H9 (cell line): ENCODE measurements around the gene PTPRS. TPM values are rescaled to one million over a fixed set of nuclear protein-coding genes. Genes with fewer than 3 reads are reported as not detected.
"Not testable (repeated sequence)": the region's sequence is repeated elsewhere in the genome, so short reads cannot be mapped to it uniquely, and the experiment has no call there.

Experiments used
- DNase-seq: peaks from one replicate; pipeline ENCODE4 v3.0.0-alpha.2; 2017
- H2AFZ ChIP-seq: one replicate; pipeline ENCODE4 v1.6.1; 2013; ENCODE audit warnings: mild to moderate bottlenecking, low read length, control low read depth, moderate library complexity
- H2AK5ac ChIP-seq: 2 replicates; pipeline ENCODE4 v1.6.1; 2013; ENCODE audit warnings: low read length, control low read depth, mixed read lengths; ENCODE audit not compliant: insufficient read length
- H2BK120ac ChIP-seq: one replicate; pipeline ENCODE4 v1.6.1; 2013; ENCODE audit warnings: low read depth, mild to moderate bottlenecking, low read length, control low read depth, inconsistent platforms; ENCODE audit not compliant: poor library complexity, severe bottlenecking
- H2BK12ac ChIP-seq: 2 replicates; pipeline ENCODE4 v1.6.1; 2013; ENCODE audit warnings: low read length, control low read depth, mixed read lengths, low read depth; ENCODE audit not compliant: insufficient read length
- H2BK15ac ChIP-seq: 2 replicates; pipeline ENCODE4 v1.6.1; 2013; ENCODE audit warnings: low read depth, low read length, control low read depth
- H2BK20ac ChIP-seq: one replicate; pipeline ENCODE4 v1.6.1; 2013; ENCODE audit warnings: low read depth, mild to moderate bottlenecking, low read length, control low read depth, inconsistent platforms; ENCODE audit not compliant: poor library complexity, severe bottlenecking
- H2BK5ac ChIP-seq: 2 replicates; pipeline ENCODE4 v1.6.1; 2013; ENCODE audit warnings: low read length, control low read depth, mixed read lengths; ENCODE audit not compliant: insufficient read length
- H3K14ac ChIP-seq: 2 replicates; pipeline ENCODE4 v1.6.1; 2013; ENCODE audit warnings: low read length, control low read depth; ENCODE audit not compliant: insufficient read depth
- H3K18ac ChIP-seq: 2 replicates; pipeline ENCODE4 v1.6.1; 2013; ENCODE audit warnings: low read depth, mild to moderate bottlenecking, mixed read lengths, low read length, control low read depth; ENCODE audit not compliant: insufficient read length
- H3K23ac ChIP-seq: 2 replicates; pipeline ENCODE4 v1.6.1; 2013; ENCODE audit warnings: low read length, control low read depth, mixed read lengths, low read depth; ENCODE audit not compliant: insufficient read length
- H3K23me2 ChIP-seq: 2 replicates; pipeline ENCODE4 v1.6.1; 2013; ENCODE audit warnings: low read depth, mild to moderate bottlenecking, mixed read lengths, low read length, control low read depth; ENCODE audit not compliant: insufficient read length, poor library complexity, severe bottlenecking
- H3K27ac ChIP-seq: 2 replicates; pipeline ENCODE4 v1.5.1; 2013; ENCODE audit warnings: low read length, control low read depth, mixed read lengths, low read depth; ENCODE audit not compliant: insufficient read length
- H3K27me3 ChIP-seq: 2 replicates; pipeline ENCODE4 v1.6.1; 2013; ENCODE audit warnings: low read length, control low read depth, inconsistent platforms; ENCODE audit not compliant: insufficient read depth
- H3K4ac ChIP-seq: 2 replicates; pipeline ENCODE4 v1.6.1; 2013; ENCODE audit warnings: low read depth, mild to moderate bottlenecking, control low read depth, inconsistent platforms, low read length, moderate library complexity
- H3K4me1 ChIP-seq: 2 replicates; pipeline ENCODE4 v1.6.1; 2013; ENCODE audit warnings: low read length, control low read depth, inconsistent platforms; ENCODE audit not compliant: insufficient read depth
- H3K4me2 ChIP-seq: 2 replicates; pipeline ENCODE4 v1.6.1; 2013; ENCODE audit warnings: low read length, control low read depth, mixed read lengths; ENCODE audit not compliant: insufficient read length, insufficient read depth
- H3K56ac ChIP-seq: 2 replicates; pipeline ENCODE4 v1.6.1; 2013; ENCODE audit warnings: low read depth, mild to moderate bottlenecking, mixed read lengths, low read length, control low read depth; ENCODE audit not compliant: insufficient read length
- H3K79me1 ChIP-seq: 2 replicates; pipeline ENCODE4 v1.6.1; 2013; ENCODE audit warnings: low read depth, mild to moderate bottlenecking, moderate library complexity, low read length, control low read depth, inconsistent platforms; ENCODE audit not compliant: insufficient read depth, poor library complexity, severe bottlenecking
- H3K79me2 ChIP-seq: 2 replicates; pipeline ENCODE4 v1.6.1; 2013; ENCODE audit warnings: low read length, control low read depth, inconsistent platforms; ENCODE audit not compliant: insufficient read depth
- H3K9ac ChIP-seq: 2 replicates; pipeline ENCODE4 v1.6.1; 2013; ENCODE audit warnings: low read length, control low read depth, mixed read lengths; ENCODE audit not compliant: insufficient read length; ENCODE audit errors: extremely low read depth
- H3K9me3 ChIP-seq: one replicate; pipeline ENCODE4 v1.6.1; 2013; ENCODE audit warnings: low read depth, low read length, inconsistent platforms; ENCODE audit not compliant: control insufficient read depth
- H3T11ph ChIP-seq: one replicate; pipeline ENCODE4 v1.6.1; 2013; ENCODE audit warnings: mild to moderate bottlenecking, low read length, control low read depth, inconsistent platforms
- H4K20me1 ChIP-seq: one replicate; pipeline ENCODE4 v1.6.1; 2013; ENCODE audit not compliant: control insufficient read depth, insufficient read length, insufficient read depth
- H4K5ac ChIP-seq: 2 replicates; pipeline ENCODE4 v1.6.1; 2013; ENCODE audit warnings: low read depth, mild to moderate bottlenecking, mixed read lengths, low read length, control low read depth; ENCODE audit not compliant: insufficient read length
- H4K8ac ChIP-seq: replicated peaks from 2 replicates; pipeline ENCODE4 v1.6.1; 2013; ENCODE audit warnings: low read length, control low read depth, mixed read lengths, low read depth; ENCODE audit not compliant: insufficient read length
- H4K91ac ChIP-seq: 2 replicates; pipeline ENCODE4 v1.6.1; 2013; ENCODE audit warnings: low read depth, mild to moderate bottlenecking, moderate library complexity, mixed read lengths, low read length, control low read depth; ENCODE audit not compliant: insufficient read length
- H3K27ac Mint-ChIP-seq, 3 experiments: 2 replicates in 2 of 3; 3 replicates in 1 of 3; pipeline ENCODE4 v1.8.0; 2020 to 2021; ENCODE audit warnings: mixed read lengths in 3 of 3, mild to moderate bottlenecking in 1 of 3, moderate library complexity in 1 of 3
- H3K27me3 Mint-ChIP-seq: 2 replicates; pipeline ENCODE4 v1.8.0; 2021; ENCODE audit warnings: low read depth, mild to moderate bottlenecking, moderate library complexity, mixed read lengths
- H3K36me3 Mint-ChIP-seq, 3 experiments: 2 replicates in 2 of 3; 3 replicates in 1 of 3; pipeline ENCODE4 v1.8.0; 2020 to 2021; ENCODE audit warnings: low read depth in 3 of 3, mixed read lengths in 3 of 3; ENCODE audit not compliant: insufficient read depth in 1 of 3
- H3K4me1 Mint-ChIP-seq, 2 experiments: 2 replicates each; pipeline ENCODE4 v1.8.0; 2020; ENCODE audit warnings: mixed read lengths in 2 of 2
- H3K4me3 Mint-ChIP-seq, 2 experiments: 2 replicates in 1 of 2; 3 replicates in 1 of 2; pipeline ENCODE4 v1.8.0; 2020 to 2021; ENCODE audit warnings: mild to moderate bottlenecking in 2 of 2, mixed read lengths in 2 of 2, moderate library complexity in 1 of 2
- H3K9me3 Mint-ChIP-seq, 2 experiments: 2 replicates in 1 of 2; 3 replicates in 1 of 2; pipeline ENCODE4 v1.8.0; 2020; ENCODE audit warnings: mild to moderate bottlenecking in 2 of 2, mixed read lengths in 2 of 2, moderate library complexity in 1 of 2
- WGBS: extraction: QIAGEN DNeasy Blood & Tissue Kit; methylation state at CpG from one replicate; pipeline ENCODE4 v1.1.7; 2013; ENCODE audit warnings: missing lambda C conversion rate, low lambda C conversion rate, mixed read lengths; ENCODE audit not compliant: insufficient read length; ENCODE audit errors: extremely low coverage; 5-methylcytosine and 5-hydroxymethylcytosine counted together
- total RNA-seq: library from RNA; stranded (reverse); gene quantifications from 2 replicates; pipeline ENCODE4 v1.2.1, GENCODE V29; 2021
- TF ChIP-seq, protein P1 (sequence below): fragments of 200-600 bp; sonication (generic); conservative IDR thresholded peaks from 3 replicates; pipeline ENCODE4 v1.8.0; 2021; ENCODE audit warnings: antibody characterized with exemption, mild to moderate bottlenecking

The PTPRS gene
- total RNA-seq, 1 experiment from 2014 or later, result 186 TPM

DNA sequence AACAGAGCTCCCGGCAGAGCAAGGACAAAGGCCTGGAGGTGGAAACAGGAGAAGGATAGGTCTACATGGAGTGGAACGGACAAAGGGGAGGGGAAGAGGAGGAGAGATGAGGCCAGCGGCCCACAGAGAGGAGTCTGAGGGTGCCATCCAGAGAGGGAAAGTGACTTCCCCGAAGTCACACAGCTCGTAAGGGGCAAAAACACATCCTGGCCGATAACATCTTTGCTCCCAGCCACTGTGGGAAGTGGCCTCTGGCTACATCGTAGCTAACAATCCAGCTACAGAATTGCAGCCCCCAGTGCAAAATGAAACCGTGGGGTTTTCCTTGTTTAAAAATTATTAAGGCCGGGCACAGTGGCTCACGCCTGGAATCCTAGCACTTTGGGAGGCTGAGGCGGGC lies 11.5 kb downstream of the PTPRS start:
- H4K20me1 ChIP-seq, result no peaks in the 10 kb centered on the region
- H4K91ac ChIP-seq, result no peak overlapping the region
- TF ChIP-seq, protein P1, sequence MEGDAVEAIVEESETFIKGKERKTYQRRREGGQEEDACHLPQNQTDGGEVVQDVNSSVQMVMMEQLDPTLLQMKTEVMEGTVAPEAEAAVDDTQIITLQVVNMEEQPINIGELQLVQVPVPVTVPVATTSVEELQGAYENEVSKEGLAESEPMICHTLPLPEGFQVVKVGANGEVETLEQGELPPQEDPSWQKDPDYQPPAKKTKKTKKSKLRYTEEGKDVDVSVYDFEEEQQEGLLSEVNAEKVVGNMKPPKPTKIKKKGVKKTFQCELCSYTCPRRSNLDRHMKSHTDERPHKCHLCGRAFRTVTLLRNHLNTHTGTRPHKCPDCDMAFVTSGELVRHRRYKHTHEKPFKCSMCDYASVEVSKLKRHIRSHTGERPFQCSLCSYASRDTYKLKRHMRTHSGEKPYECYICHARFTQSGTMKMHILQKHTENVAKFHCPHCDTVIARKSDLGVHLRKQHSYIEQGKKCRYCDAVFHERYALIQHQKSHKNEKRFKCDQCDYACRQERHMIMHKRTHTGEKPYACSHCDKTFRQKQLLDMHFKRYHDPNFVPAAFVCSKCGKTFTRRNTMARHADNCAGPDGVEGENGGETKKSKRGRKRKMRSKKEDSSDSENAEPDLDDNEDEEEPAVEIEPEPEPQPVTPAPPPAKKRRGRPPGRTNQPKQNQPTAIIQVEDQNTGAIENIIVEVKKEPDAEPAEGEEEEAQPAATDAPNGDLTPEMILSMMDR, result no peak
- H4K8ac ChIP-seq, result no peak overlapping the region
- no peak overlapping the region for H2BK5ac ChIP-seq
- peaks cover 16% of the 10 kb centered on the region for H3K79me1 ChIP-seq
- no peak overlapping the region for H2BK15ac ChIP-seq
- peaks cover 25% of the 10 kb centered on the region for H3K79me2 ChIP-seq
- no peak overlapping the region for H3K9ac ChIP-seq
- no peak overlapping the region for H2BK12ac ChIP-seq
- H3K9me3 ChIP-seq, result no peaks in the 10 kb centered on the region
- no peak overlapping the region for H3K14ac ChIP-seq
- no peaks in the 10 kb centered on the region for H3K27me3 ChIP-seq
- H4K5ac ChIP-seq, result no peak overlapping the region
- H3K27ac ChIP-seq, result no peak overlapping the region
- no peak overlapping the region for H3K4me2 ChIP-seq
- no peaks in the 10 kb centered on the region for H3K4me1 ChIP-seq
- no peak overlapping the region for H3K4me3 Mint-ChIP-seq
- H3K56ac ChIP-seq, result no peak overlapping the region
- DNase-seq, result no peak
- H3K9me3 Mint-ChIP-seq, result no peaks in the 10 kb centered on the region
- H2BK20ac ChIP-seq, result no peak overlapping the region
- H3K27ac Mint-ChIP-seq, result peak overlapping the region in 2 of 3 experiments; percentile 47 to 85; a peak in 3 of 7 replicates
- H3K4ac ChIP-seq, result no peak overlapping the region
- H3K23me2 ChIP-seq, result no peaks in the 10 kb centered on the region
- H2BK120ac ChIP-seq, result no peak overlapping the region
- no peak overlapping the region for H3K18ac ChIP-seq
- no peak overlapping the region for H2AFZ ChIP-seq
- H3T11ph ChIP-seq, result no peak overlapping the region
- no peaks in the 10 kb centered on the region for H3K27me3 Mint-ChIP-seq
- H3K23ac ChIP-seq, result no peak overlapping the region
- no CpG with 5 or more reads among the region's 11 CpGs for WGBS
- H2AK5ac ChIP-seq, result no peak overlapping the region
- H3K36me3 Mint-ChIP-seq, result peaks cover 18 to 37% (median 29%) of the 10 kb centered on the region in 3 experiments
- H3K4me1 Mint-ChIP-seq, result peaks cover 7 to 13% of the 10 kb centered on the region in 2 experiments; a peak in 3 of 4 replicates

DNA sequence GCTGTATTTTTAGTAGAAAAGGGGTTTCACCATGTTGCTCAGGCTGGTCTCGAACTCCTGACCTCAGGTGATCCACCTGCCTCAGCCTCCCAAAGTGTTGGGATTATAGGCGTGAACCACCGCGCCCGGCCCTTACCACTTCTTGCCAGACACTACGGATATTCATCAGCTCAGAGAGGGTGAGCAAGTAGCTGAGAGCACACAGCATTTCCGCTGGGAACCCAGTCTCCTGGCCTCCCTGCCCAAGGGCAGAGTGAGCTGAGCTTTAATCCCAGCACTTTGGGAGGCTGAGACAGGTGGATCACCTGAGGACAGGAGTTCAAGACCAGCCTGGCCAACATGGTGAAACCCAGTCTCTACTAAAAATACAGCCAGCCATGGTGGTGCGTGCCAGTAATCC lies 12.2 kb downstream of the PTPRS start:
- not testable (repeated sequence) for H3K23me2 ChIP-seq, H3K56ac ChIP-seq, H2BK15ac ChIP-seq, H3K4me1 ChIP-seq, H3K9me3 ChIP-seq, H3K18ac ChIP-seq, H3K9me3 Mint-ChIP-seq, H2BK120ac ChIP-seq, H3K27ac ChIP-seq, H2BK20ac ChIP-seq, H2AK5ac ChIP-seq, H3T11ph ChIP-seq, H3K14ac ChIP-seq, H3K4ac ChIP-seq, H3K9ac ChIP-seq, H4K8ac ChIP-seq, H2BK5ac ChIP-seq, H4K20me1 ChIP-seq, H3K4me2 ChIP-seq, H3K4me3 Mint-ChIP-seq, DNase-seq, H4K91ac ChIP-seq, H2BK12ac ChIP-seq, H2AFZ ChIP-seq, H4K5ac ChIP-seq, H3K27me3 ChIP-seq, H3K27me3 Mint-ChIP-seq, H3K27ac Mint-ChIP-seq, H3K23ac ChIP-seq
- H3K79me1 ChIP-seq, result peaks cover 13% of the 10 kb centered on the region
- peaks cover 22% of the 10 kb centered on the region for H3K79me2 ChIP-seq
- WGBS, result no CpG with 5 or more reads among the region's 8 CpGs
- Mint-ChIP-seq H3K4me1 (peaks cover 7 to 13% of the 10 kb centered on the region in 2 experiments; a peak in 3 of 4 replicates), H3K36me3 (peaks cover 16 to 35% (median 29%) of the 10 kb centered on the region in 3 experiments)
